GM21786 (cell line): ENCODE results near the gene CCDC90B.
"Not testable (repeated sequence)": the region's sequence is repeated elsewhere in the genome, so short reads cannot be mapped to it uniquely, and the experiment has no call there.

ENCODE experiments used
- ATAC-seq: cut with Tn5 transposase; IDR thresholded peaks from one replicate; pipeline ENCODE4 v1.9.1; 2021; ENCODE audit not compliant: unreplicated experiment

The CCDC90B gene, protein sequence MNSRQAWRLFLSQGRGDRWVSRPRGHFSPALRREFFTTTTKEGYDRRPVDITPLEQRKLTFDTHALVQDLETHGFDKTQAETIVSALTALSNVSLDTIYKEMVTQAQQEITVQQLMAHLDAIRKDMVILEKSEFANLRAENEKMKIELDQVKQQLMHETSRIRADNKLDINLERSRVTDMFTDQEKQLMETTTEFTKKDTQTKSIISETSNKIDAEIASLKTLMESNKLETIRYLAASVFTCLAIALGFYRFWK

DNA sequence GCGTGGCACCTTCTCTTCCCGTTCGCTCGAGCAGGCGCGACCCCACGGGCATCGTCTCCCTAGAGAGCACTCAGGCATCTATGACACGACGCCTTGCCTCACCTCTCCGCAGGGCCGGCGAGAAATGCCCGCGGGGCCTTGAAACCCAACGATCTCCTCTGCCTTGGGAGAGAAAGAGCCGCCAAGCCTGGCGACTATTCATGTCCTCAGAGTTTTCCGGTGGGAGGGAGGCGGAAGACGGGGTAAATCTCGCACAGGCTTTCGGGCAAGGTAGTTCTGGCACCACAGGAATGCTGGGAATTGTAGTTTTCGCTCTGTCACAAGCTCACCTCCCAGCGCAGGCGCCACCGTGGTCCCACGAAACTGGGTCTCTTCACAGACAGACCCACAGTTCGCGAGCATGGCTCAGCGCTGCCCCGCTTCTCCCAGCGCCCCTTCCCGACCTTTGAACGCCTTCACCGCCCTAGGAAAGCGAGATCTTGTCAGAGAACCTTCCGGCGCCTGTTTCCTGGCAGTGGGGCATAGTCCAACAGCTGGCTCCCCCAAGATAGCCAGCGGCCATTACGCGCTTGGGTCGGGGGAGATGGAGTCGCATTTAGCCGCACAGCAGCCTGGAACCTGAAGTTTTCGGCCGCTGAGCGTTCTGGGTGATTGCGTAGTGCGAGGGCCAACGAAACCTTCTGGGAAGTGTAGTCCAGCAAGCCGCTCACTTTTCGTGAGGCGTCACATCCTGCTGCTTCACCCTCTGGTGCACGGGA, at the start of gene CCDC90B:
CCDC90B (minus strand) TSS at position 597 of the 758 bp plus-strand sequence; CDS start at position 202, 395 bp downstream.
- ATAC-seq: peak; percentile 85

DNA sequence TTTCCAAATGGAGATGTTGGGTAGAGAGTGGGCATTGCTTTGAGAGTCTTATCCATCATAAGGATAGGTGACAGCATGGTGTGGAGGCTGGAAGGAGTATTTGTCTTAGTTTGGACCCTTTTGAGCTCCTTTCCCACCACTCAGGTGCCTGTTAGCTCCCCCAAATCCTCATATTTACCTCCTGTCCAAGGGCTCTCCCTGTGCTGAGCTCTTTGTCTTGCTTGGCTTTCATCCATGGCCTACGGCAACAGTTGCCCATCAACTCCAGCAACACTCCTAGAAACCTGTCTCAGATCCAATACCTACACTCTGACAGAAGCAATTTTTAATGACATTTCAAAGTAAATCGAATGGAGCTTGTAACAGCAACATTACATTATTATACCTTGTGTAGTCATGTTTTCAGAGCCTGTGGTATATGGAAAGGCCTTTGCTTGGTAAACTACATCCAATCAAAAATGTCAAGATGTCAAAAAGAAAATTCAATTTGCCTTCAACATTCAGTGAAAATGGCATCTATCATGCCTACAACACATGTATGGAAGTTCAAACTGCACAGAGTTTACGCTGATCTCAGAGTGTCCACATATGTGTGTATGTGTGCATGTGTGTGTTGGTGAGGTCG, 49.4 kb upstream of the CCDC90B start:
- ATAC-seq: no peak

DNA sequence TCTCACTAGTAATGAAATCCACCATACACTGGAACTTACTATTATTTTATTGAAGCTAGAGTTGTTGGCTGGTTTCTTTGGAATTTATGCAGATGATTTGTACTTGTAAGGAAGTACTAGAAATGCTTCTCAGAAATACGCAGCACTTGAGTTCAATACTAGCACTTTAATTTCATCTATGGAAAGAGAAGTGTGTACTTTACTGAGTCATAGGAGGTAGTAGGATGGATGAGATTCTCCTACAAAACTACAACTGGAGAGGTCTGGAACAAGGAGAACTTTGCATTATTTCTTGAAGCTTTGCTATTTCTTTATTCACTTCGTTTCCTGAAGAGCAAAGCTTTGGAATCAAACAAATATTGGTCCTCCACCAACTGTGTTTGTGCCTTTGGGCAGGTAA, 44.1 kb upstream of the CCDC90B start:
- no peak for ATAC-seq

DNA sequence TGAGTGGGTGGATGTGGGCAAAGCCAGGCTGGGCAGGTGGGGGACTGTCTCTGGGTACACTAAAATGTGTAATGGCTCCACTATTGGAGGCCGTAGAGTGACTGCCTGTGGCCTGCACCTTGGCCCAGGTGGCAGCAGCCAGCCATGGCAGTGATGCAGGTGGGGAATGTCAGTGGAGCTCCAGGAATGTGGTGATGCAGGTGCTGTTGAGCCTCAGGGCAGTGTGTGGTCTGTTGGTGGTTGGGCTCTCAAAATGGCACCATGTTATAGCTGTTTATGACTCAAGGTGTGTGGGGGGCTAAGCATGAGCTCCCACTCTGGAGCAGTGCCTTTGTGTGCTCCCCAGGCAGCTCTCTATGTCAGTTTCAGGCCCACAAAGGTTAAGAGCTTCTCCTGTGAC, 40.2 kb upstream of the CCDC90B start:
- ATAC-seq: no peak

DNA sequence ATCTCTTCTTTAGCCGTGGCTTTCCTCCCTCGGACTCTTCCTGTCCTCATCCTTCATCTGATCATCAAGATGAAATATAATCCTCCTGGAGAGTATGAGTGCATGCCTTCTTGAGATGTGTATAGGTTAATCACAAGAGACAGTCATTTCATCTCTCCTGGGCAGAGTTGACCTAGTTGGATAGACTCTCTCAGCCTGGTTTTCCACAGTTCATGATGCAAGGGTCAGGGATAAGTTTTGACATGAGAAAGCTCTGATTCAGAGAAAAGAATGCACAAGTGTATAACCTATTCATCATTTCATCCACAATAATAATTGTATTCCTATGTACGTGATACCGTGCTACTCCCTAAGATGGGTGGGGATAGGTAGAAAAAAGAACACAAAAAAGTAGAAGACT, 33.2 kb upstream of the CCDC90B start:
- no peak for ATAC-seq

DNA sequence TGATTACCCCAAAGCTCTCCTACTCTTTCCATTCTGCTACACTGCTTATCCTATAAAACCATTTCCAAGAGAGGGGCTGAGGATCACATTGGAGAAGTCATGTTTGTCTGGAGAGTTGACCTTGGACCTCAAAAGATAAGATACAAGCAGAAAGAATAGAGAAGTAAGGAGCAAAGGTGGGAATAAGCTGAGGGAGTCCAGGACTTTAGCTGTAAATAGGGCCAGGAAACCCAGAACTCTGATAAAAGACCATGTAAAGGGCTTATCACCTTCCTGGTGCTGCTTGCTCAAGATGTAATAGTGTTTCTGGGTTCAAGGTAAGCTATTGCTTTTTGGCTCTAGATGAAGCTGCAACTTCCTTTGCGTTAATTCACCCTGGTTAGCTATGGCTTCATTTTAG, 32.8 kb upstream of the CCDC90B start:
- ATAC-seq: no peak

DNA sequence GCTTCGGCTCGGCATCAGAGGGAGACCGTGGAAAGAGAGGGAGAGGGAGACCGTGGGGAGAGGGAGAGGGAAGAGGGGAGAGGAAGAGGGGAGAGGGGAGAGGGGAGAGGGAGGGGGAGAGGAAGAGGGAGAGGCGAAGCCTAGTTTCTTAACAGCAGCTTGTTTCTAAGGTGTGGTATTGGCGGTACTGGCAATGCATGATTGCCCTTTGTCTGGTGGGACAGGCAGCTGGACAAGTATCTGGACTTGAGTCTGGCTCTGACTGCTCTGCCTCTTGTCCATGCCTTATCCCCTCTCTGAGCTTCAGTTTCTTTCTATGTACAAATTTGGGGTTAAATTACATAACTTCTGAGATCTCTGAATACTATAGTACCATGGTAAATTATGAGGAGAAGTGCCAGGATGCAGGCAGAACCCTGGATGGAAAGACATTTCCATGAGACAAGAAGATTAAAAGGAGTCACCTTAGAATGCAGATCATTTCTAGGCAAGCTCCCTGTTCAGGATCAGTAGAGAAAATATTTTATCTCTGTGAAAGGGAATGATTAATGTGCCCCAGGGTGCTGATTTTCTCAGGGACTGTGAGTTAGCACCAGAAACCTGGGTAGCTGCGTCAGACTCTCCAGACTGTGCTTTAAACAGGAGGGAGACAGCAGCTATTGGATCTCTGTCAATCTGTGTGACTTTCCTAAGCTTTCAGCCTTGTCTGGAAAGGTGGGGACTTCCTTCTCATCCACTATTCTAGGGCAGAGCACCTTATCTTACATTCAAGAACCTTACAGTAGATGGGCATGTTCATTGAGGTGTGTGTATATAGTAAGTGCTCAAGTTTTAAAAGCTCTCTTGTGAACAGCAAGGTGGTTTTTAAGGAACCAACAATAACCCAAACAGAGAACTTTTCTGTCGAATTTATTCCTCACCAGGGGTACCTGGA, 31.9 kb upstream of the CCDC90B start:
- no peak for ATAC-seq

DNA sequence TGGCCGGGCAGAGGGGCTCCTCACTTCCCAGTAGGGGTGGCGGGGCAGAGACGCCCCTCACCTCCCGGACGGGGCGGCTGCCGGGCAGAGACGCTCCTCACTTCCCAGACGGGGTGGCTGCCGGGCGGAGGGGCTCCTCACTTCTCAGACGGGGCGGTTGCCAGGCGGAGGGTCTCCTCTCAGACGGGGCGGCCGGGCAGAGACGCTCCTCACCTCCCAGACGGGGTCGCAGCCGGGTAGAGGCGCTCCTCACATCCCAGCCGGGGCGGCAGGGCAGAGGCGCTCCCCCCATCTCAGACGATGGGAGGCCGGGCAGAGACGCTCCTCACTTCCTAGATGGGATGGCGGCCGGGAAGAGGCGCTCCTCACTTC, 30.7 kb upstream of the CCDC90B start:
- ATAC-seq: not testable (repeated sequence)

DNA sequence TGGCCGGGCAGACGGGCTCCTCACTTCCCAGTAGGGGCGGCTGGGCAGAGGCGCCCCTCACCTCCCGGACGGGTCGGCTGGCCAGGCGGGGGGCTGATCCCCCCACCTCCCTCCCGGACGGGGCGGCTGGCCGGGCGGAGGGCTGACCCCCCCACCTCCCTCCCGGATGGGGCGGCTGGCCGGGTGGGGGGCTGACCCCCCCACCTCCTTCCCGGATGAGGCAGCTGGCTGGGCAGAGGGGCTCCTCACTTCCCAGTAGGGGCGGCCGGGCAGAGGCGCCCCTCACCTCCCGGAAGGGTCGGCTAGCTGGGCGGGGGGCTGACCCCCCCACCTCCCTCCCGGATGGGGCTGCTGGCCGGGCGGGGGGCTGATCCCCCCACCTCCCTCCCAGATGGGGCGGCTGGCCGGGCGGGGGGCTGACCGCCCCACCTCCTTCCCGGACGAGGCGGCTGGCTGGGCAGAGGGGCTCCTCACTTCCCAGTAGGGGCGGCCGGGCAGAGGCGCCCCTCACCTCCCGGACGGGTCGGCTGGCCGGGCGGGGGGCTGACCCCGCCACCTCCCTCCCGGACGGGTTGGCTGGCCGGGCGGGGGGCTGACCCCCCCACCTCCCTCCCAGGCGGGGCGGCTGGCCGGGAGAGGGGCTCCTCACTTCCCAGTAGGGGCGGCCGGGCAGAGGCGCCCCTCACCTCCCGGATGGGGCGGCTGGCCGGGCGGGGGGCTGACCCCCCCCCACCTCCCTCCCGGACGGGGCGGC, 30.2 kb upstream of the CCDC90B start:
- not testable (repeated sequence) for ATAC-seq

DNA sequence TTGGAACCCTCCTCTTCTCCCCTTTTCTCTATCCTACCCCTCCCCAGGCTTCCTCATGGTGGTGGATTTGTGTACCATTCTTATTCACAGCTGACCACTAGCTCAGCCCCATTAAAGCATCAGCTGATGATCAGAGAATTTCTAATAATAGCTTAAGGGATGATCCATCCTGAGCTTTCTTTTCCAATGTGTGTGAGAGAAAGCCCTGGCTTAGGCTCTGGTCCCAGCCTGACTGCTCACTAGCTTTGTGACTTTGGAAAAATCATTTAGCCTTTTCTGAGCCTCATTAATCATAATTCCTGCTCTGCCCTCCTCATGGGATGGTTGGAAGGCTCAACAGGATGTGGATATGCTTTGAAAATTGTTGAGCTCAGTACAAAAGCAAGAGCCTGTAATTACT, 26.3 kb upstream of the CCDC90B start:
- no peak for ATAC-seq

DNA sequence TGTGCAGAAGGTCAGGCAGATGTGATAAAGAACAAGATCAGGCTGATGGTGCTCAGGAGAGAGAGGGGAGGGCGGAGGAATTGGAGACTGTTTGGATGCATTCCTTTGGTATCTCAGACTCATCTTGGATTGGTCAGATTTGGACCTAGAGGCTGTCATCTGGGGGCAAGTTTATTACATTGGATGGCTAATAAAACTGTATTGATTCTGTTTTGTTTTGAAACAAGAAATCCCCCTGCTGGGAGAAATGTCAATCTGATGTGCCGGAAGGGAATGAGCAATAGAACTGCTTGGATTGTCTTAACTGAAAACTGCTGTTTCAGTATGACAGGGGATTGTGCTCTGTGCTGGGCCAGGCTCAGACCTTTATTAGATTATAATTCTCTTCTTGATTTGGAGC, 25.5 kb upstream of the CCDC90B start:
- ATAC-seq: no peak

DNA sequence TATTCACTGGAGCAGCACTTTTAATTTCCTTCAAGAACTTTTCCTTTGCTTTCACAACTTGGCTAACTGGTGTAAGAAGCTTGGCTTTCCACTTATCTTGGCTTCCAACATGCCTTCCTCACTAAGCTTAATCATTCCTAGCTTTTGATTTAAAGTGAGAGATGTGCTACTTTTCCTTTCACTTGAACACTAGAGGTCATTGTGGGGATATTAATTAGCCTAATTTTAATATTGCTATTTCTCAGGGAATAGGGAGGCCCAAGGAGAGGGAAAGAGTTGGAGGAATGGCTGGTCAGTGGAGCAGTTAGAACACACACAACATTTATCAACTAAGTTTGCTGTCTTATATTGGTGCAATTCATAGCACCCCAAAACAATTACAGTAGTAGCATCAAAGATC, 24.6 kb upstream of the CCDC90B start:
- ATAC-seq: no peak

DNA sequence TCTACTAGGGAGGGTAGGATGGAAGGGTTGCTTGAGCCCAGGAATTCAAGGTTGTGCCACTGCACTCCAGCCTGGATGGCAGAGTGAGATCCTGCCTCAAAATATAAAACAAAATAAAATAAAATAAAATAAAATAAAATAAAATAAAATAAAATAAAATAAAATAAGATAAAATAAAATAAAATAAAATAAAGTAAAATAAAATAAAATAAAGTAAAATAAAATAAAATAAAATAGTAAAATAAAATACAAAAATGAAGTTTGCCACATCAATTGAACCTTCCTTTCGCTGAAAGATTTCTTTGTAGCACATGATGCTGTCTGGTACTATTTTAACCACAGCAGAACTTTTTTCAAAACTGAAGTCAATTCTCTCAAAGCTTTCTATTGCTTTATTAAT, 22.4 kb upstream of the CCDC90B start:
- ATAC-seq: not testable (repeated sequence)

DNA sequence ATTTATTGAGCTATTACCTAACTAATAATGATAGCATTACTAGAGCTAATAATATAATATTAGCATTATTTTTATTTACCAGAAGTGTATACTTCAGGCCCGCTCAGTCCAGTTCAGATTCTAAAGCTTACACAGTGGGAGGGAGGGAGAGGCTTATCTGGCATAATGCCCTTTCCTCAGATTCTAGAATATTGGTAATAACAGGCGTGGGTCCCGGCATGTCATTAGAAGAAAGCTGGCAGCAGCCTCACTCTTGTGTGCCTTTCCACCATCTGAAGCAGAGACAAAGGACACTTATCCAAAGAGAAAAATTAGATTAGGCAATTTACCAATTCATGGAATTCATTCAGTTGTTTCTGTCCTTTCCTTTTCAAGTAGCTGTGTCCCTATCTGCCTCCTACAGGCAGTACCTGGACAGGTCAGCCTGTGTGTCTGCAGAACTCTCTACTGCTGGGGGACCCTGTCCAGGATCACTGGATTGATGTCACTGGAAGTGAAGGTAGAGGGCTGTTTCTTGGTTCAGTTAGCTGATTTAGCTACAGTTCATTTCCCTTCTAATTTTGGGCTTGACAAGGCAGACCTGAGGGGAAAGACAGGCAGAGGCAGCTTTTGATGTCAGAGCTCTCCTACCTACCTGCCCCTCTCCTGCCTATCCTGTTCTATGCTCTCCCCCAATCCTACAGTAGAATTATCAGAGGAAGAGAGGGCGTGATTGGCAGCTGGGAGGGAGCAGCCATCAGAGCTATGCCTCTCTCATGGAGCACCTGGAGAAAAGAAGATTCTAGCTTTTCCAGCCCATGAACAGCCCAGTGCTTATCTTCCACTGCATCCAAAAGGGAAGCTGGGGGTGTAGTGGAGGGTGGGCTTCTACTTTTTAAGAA, 20.3 kb upstream of the CCDC90B start:
- ATAC-seq: no peak

DNA sequence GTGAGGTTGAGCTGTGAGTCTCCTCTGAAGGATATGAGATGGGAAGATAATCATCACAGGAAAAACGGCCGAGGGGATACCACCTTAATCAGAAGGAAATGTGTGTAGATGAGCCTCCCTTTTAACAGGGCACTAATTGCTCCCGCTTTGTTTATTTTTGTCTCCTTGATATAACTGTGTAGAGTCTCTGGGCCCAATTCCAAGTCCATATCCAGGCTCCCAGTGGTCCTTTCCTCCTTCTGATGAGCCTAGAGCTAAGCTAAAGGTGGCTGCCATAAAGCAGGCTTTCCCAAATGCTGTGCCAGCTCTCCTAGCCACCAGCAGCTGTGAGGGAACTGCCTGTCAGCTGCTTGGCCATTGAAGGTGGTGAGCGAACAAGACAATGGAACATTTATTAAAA, 17.1 kb upstream of the CCDC90B start:
- ATAC-seq: no peak

DNA sequence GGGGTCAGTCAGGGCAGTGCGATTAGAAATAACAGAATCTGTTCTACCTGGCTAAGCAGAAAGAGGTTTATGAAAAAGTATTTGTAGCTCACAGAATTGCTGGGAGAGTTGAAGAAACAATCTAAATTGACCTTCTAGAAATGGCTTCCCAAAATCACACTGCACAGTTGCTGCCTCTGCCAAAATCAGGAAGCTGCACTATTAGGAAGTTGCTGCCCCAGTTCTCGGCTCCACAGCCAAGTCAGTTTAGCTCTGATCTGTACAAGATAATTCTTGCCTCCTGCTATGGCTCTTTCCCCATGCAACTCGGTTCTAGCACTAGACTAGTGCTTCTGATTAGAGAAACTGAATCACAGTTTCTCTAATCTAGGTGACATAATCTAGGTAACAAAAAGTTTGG, 16.0 kb upstream of the CCDC90B start:
- ATAC-seq: no peak

DNA sequence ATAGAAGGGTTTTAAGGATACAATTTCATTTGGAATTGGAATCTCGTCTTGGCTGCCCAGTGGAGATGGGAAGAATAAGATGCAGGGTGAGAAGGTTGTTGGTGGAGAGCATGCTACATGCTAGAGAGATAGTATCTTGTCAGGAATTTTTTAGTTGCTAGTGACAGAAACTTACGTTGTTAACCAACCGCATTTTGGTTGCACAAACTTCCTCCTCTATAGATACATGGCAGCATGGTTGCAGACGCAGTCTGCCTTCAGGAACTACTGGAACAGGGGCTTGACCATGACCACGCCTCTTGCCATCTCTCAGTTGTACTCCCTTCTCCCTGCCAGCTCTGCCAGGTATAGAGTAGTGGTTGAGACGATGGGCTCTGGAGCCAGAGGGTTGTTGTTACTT, 13.5 kb upstream of the CCDC90B start:
- no peak for ATAC-seq

DNA sequence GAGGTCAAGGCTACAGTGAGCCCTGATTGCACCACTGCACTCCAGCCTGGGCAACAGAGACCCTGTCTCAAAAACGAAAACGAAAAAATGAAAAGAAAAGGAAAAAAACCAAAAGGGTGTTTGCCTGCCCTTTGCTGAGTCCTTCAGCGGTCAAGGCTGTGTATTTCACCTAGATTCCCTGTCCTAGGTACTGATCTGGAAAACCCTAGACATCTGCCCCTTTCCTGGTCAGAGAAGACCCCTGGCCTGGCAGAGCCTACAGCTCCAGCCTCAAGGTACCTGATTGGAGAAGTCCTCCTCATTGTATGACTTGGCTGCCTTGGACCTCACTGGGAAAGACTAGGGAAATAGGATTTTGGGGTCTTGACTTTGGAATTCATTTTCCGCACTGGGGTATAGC, 8.0 kb upstream of the CCDC90B start:
- no peak for ATAC-seq

DNA sequence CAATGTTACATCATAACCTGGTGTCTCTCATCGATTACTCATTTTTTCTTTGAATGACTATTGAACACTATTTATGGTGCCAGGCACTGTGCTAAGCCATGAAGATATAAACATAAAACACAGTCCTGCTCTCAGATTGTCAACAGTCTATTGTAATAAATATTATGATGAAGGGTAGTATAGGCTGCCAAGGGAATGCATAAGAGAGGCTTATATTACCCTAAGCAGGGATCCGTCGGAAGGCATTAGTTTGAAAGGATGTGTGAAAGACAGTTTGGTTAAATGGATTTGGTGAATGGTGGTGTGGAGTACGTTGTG, 7.2 kb upstream of the CCDC90B start:
- ATAC-seq: no peak
